SK-MEL-5 (cell line): Measurements from ENCODE around the gene PSMB11. TPM values are rescaled to one million over a fixed set of nuclear protein-coding genes. Genes with fewer than 3 reads are reported as not detected.

Source experiments
- DNase-seq: peaks from one replicate; pipeline ENCODE4 v3.0.0-alpha.2; 2016; ENCODE audit warnings: low read depth, low spot score
- in situ Hi-C: cut with HindIII; loops from 2 replicates; pipeline ENCODE4 v1.10.0; 2016; ENCODE audit warnings: low sequenced_read_pairs, high pct_unique_total_duplicates, low pct_unique_long_range_greater_than_20kb
- total RNA-seq: library from RNA; depleted of rRNA; stranded (reverse); fragments of >200 nt; shearing (Covaris generic); gene quantifications from 2 replicates; pipeline ENCODE4 v1.2.3, GENCODE V29; 2014

PSMB11 gene
- total RNA-seq, 1 experiment from 2014 or later, result not detected

DNA sequence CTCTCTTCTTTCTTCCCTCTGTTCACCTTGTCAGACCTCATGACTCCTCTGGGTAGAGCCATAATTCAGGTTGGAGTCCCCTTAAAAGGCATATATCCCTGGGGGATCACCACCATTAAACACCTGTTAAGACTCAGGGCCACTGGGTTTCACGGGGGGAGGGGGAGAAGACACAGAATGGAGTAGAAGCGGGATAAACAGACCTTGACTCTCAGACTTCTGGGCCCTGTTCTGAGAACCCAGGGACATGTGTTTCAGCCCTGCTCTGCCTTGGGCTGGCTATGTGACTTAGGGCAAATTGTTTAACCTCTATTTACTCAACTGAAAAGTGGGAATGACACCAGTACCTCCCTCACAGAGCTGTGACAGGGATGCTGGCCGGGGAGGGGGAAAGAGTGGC lies 10.7 kb downstream of the PSMB11 start:
- in situ Hi-C loops, result no loop called here
- no peak for DNase-seq

DNA sequence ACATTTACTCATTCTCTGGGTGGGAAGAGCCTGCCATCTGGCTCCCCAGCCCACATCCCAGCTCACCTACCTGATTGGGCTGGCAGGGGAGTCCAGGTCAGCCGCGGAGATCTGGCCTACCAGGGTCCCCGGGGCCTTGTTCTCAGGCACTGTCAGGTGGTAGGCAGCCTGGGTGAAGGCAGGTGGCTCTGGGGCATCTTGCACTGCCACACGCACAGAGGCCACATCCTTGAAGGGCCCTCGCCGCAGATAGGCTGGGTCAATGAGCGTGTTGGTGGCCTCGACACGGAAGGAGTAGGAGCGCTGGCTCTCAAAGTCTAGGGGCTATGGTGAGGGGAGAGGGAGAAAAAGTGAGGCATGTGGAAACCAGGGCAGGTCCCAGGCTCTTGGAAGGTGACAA lies 11.4 kb downstream of the PSMB11 start:
- in situ Hi-C loops, result no loop called here
- no peak for DNase-seq

DNA sequence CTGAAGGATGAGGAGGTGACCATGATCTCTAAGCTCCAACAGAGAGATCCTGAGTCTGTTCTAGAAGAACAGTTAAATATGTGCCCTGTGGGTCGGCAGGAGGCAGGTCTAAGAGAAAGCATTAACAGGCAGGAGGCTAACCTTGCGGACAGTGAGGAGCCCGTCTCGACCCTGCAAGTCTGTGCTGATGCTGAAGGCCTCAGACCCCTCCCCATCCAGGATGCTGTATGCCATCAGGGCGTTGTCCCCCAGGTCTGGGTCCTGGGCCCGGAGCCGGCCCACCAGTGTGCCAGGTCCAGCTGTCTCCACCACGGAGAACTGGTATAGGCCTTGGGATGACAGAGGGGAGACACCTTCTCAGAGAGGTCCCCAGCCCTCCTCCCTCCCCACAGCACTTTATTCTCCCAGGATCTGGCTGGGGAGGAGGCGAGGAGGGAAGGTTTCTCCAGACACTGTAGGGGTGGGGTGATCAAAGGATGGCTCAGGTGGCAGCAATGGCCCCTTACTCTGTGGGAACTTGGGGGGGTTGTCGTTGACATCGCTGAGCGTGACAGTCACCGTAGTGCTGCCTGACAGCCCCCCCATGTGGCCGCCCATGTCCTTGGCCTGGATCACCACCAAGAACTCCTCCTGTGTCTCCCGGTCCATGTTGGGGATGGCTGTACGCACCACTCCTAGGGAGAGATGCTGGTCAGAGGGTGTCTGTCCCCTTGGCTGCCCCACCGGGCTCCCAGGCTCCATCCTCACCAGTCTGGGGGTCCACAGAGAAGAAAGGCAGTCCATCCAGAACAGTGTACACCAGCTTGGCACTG lies 12.2 kb downstream of the PSMB11 start:
- no peak for DNase-seq
- in situ Hi-C loops, result no loop called here

DNA sequence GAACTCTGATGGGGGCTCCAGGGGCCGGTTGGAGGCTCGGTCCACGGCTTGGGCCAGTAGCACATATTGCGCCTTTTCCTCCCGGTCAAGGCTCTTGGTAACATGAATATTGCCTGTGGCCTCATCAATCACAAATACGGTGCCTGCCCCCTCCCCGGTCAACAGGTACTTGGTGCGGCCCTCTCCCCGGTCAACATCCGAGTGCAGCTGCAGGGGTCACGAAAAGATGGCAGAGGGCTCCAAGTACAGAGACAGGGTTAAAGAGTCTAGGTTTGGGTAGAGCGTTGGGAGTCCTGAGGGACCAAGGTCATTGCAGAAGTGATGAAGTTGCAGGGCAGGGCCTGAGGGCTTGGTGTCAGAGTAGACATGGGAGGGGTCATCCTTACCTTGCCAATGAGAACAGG lies 13.1 kb downstream of the PSMB11 start:
- in situ Hi-C loops, result no loop called here
- no peak for DNase-seq

DNA sequence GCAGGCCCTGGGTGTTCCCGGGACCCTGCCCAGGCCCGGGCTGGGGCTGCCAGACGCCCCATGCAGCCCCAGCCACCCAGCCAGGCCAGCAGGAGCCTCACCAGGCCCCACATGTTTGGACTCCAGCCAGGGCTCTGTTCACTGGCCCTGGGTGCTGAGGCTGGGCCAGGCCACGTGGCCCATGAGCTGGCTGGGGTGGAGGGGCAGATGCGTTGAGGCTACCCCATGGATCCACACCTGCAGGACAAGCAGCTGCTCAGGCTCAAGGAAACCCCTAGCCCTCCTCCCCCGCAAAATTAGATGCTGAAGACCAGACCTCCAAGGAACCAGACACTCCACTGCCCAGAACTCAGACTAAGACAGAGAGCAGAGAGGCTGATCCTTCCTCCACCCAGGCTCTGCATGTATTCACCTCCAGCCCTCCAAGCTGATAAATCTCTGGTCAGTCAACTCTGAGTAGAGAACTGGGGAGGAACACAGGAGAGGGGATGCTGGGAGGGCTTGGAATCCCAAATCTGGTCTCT lies 13.7 kb downstream of the PSMB11 start:
- no peak for DNase-seq
- in situ Hi-C loops, result no loop called here

DNA sequence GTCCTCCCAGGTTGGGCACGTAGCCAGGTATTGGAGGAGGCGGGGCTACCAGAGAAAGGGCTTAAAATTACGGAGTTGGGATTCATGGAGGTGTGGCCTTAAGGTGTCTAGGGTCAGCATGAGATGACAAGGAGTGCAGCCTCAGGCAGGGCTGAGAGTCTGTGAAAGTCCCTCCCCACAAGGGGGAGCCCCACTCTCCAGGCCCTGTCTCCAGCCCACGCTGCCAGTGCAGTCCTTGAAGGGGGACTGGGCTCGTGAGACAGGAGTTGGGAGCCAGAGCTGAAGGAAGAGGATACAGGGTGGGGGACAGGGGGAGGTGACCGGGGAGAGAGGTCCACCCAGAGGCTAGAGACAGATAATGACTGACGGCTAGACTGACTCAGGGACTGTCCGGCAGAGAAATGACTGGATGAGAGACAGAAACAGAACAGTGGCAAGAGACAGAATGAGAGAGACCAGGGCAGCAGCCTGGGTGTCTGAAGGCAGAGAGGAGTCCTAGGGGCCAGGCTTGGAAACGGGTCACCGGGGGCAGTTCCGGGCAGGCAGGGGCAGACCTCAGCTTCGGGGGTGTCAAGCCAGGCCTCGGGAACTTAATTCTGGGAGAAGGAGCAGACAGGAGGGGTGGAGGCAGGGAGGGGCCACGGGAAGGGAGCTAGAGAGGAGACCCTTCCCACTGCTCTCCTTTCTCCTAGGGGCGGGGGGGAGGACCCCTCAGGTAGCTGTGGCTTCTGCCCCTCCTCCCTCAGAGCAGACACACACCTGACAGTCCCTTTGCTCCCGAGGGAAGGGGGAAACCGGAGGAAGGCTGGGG lies 14.3 kb downstream of the PSMB11 start:
- DNase-seq, result peak; percentile 75
- in situ Hi-C loops, result no loop called here

DNA sequence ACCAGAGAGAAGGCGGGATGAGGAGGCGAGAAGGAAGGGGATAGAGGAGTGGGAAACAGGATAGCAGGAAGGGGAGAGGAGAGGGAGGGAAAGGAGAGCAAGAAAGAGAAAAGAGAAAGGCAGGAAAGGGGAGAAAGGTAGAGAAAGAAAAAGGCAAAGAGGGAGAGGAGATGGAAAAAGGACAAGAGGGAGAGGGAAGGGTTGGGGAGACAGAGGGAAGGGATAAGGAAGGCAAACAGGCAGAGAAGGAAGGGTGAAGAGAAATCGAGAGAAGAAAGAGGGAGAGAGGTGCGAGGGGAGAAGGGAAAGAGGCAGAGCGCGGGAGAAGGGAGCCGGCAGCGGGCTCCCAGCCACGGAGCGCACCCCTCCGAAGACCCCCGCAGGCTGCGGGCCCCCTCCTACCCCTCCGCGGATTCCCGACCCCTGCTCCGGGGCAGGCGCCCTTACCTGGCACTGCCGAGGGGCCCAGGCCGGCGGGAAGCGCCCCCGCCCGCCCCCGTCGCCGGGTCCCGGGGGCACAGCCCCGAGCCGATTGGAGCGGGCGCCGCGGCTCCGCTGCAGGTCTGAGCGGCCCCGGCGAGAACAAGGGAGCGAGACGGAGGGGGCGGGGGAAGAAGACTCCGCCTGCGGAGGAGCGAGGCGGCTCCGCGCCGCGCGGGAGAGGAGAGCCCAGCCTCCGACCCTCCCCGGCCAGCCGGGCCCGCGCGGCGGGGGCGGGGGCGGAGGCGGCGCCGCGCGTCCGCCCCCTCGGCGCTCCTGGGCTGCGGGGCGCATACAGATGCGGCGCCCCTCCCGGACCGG lies 15.1 kb downstream of the PSMB11 start, which contains the start of gene CDH24:
Gene CDH24 (minus strand): TSS at position 565 of the 801 bp plus-strand sequence. CDS start 1,787 bp downstream, outside the sequence.
- peak; percentile 51 for DNase-seq
- in situ Hi-C loops, result no loop called here

DNA sequence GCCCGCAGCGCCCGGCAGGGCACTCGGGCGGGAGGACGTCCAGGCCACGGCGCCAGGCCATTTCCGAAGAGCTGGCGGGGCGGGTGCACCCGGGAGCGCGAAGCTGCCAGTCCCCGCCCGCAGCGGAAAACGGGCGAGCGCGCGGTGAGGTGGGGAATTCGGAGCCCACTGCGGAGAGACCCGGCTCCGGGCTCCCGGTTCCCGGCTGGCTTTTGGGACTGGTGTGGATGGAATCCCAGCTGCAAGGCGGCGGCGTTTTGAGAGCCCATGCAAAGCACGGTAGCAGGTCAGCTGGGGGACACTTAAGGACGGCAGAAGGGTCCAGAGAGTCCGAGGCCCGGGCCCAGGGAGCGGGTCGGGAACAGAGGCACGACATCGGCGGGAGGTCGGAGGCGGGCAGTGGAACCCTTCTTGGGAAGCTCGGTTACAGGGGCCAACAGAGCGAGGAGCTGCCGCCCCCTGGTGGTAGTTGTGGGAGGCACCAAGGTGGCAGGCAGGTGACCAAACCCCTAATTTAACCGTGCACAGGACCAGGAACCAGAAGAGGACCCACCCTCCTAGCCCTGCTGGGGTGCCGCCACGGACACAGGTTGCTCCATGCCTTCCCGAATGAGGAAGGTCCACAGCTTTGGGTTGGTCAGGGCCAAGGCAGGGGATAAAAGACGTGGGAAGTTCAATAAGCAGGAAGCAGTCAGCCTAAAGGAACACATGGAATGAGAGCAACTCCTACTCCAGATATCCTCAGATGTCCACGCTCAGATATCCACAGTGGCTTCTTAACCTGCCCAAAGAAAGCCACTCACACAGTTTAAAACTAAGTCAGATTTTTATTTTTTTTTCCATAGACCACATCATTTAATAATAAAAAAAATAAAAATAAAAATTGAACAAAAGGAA lies 16.0 kb downstream of the PSMB11 start:
- DNase-seq, result peak; percentile 82
- in situ Hi-C loops, result no loop called here

DNA sequence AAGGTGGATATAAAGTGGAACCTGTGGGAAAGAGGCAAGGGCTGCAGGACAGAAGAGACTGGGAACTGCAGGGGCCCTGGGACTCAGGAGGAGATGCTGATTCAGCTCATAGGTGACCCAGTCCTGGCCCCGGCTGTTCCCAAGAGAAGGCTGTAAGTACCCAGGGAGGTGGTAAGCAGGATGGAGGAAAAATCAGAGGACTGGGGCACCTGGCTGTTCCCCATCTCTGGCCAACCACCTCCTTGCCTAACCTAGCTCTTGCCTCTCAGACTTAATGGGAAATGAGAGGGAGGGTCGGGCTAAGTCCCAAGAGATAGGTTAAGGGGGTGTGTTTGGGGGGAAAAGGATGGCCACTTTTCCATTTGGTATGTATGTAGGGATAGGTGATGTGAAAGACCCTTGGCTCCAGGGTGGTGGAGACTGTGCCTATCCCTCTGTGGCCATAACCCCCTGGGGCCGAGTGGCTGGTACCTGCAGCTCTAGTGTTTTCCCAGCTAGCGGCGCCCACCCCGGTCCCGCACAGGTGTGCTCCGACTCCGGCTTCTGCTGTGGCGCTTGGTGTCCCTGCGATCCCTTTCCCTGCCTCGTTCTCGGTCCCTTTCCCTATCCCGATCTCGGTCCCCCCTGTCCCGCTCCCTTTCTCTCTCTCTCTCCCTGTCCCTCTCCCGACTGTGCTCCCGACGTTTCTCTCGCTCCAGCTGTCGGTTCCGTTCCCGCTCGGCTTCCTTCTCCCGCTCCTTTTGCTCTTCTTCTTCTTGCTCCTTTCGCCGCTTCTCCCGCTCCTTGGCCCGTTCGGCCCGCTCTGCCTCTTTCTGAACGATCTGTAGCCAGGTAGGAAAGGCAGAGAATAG lies 16.9 kb downstream of the PSMB11 start:
- in situ Hi-C loops, result no loop called here

DNA sequence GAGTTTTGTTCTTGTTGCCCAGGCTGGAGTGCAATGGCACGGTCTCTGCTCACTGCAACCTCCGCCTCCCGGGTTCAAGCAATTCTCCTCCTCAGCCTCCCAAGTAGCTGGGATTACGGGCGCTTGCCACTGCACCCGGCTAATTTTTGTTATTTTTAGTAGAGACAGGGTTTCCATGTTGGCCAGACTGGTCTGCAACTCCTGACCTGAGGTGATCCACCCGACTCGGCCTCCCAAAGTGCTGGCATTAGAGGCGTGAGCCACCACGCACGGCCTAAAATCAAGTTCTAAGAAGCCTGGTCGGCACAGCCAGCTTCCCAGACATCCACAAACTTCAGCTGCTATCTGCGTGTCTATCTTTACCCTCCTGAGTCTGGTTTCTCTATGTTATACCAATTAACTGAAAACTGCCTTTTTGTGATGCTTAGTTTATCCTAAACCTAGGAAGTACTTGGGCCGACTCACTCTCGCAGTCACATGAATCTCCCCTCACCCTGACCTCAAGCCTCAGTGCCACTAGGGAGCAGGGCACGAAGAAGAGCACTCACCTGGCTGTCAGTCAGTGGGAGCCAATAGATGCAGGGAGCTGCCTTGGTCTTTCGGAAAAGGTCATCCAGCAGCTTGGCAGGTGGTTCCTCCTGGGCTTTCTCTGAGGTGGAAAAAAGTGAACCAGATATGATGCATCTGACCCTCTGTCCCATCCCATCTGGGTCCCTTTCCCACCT lies 18.7 kb downstream of the PSMB11 start:
- DNase-seq, result no peak
- in situ Hi-C loops, result no loop called here

More for the DNA sequence above, 16.9 kb downstream of the PSMB11 start:
- DNase-seq, result peak; percentile 11

DNA sequence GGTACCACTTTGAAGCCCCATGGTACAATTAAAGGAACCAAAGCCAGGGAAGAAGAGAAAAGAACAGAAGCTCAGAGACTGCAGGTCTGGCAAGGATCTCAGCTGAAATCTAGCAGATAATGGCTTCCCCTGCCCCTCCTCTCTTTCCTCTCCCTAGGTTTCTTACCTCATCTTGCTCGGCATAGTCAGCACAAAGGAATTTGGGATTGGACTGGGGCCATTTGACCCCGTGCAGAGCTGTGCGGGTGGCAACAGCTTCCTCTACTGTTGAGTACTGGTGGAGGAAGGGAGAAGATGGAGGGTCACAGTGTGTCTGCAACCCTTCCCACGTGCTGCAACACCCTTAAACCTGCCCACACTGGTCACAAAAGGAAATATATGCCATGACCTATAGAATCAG lies 20.0 kb downstream of the PSMB11 start:
- peak; percentile 51 for DNase-seq
- in situ Hi-C loops, result no loop called here

DNA sequence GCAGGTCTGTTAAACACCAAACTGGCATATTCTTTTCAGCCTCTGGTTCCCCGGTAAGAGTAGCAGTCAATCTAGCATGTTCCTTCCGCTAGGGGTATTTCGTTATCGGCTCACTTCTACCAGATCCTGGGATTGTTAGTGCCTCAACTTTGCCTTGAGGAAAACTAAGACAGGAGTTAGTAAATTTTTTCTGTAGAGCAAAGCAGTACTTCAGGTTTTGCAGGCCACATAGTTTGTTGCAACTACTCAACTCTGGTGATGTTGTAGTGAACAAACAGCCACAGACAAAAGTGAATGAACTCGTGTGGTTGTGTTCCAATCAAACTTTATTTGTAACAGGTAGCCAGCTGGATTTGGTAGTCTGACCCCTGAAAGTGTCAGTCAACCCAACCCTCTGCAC lies 21.6 kb downstream of the PSMB11 start:
- DNase-seq, result no peak
- in situ Hi-C loops, result no loop called here

DNA sequence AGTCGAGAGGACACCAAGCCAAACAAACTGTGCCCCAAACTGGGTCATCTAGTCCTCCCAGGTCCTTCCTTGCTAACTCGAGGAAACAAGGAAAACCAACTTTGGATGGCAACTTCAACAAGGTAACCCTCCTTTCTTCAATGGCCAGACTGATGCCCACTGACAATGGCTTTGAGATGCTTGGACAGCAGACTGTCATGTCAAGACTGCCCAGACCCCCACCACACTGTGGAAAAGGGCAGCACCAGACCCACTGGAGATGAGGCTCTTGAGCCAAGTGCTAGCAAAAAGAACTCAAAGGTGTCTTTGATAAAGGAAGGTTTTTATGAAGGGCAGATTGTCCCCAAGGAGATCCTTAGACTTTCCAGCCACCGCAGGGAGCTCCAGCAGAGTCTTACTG lies 24.4 kb downstream of the PSMB11 start:
- DNase-seq, result no peak
- in situ Hi-C loops, result no loop called here

DNA sequence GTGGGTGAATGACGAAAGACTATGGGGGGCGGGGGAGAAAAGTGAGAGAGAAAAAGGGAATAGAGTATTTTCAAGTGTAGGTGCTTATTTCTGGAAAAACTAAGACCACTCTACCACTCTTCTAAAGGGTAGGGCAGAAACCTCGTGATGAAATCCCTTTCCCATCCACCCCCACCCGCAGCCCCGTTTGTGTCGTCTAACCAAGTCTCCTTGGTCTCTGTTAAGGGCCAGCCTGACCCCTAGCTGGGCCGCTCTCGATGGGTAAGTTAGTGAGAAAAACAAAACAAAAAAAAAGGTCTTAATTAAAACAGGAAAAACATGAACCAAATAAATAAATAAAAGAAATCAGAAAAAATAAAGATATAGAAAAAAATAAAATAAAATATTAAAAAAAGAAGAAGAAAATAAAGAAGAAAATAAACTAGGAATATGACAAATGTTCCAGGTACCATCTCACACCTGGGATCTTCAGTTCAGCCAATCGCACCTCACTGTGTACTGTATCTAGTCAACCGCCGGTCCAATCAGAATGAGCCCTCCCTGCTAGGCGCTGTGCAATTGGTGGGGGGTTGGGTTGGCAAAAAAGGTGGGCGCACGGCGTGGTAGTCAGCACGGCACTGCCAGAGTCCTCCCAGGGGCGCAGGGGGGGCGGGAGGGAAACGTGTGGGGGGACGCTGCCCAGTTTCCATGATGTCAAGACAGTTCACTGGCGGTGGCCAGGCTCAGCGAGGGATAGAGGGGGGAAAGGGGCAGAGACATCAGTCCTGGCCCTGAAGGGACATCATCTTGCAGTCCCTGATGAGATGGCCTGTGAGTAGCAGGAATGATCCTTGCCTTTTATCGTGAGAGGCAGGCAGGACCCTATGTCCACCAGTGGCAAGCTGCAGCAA lies 25.1 kb downstream of the PSMB11 start:
- DNase-seq, result no peak
- in situ Hi-C loops, result no loop called here
